GM21825 (cell line): ENCODE measurements around the gene TCAP.

Experiments used
- ATAC-seq: cut with Tn5 transposase; IDR thresholded peaks from one replicate; pipeline ENCODE4 v1.9.1; 2021; ENCODE audit warnings: mild to moderate bottlenecking, moderate library complexity; ENCODE audit not compliant: unreplicated experiment

The TCAP gene

DNA sequence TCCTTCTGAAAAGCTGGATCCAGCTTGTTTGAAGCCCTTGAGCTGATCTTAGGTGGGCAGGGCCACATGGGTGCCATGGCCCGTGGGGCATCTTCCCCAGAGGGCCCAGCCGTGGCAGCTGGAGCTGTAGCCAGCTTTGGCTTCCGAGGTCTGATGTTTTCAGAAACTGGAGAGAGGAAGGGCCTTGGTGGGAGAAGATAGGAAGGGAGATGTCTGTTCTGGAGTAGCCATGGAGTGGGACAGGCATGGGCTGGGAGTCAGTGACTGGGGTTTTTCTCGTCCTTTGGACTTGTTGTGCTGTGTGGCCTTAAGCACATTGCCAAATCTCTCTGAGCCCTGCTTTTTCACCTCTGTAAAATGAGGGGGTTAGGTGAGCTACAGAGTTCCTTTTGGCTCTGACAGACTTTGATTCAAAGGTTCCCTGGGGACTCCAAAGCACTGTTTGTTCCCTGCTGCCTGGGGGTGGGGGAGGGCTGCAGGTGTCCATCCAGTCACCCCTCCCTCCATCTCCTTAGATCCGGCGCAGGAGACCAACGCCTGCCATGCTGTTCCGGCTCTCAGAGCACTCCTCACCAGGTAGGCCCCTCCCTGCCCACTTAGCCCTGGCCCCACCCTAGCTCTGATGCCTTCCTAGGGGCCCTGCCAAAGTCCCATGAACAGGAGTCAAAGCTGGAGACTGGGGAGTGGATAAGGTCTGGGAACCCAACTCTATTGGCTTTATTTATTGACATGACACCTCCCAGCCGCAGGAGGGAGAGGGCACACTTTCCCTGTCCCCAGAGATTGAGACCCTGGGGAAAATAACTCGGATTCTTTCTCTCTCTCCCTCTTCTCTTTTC is 36.3 kb upstream of the TCAP start:
- no peak for ATAC-seq

GRCh38 chr17:39629494-39629880 is 35.7 kb upstream of the TCAP start:
- ATAC-seq = no peak

DNA sequence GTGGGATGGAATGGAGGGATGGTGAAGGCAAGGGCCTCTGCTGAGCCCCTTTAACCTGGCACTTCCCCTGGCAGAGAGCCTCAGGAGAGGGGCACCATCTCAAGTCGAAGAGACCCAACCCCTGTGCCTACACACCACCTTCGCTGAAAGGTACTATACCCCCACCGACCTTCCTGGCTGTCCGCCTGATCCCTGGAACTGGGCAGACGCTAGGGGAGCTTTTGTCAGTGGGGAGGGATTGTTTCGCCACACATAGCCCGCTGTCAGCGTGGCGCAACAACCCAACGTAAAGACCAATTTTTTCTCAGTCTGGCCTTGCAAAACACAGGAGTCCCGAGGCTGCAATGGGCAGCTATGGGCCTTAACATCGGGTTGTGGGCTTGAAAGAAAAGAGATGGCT is 35.3 kb upstream of the TCAP start:
- no peak for ATAC-seq

GRCh38 chr17:39631403-39631802 is 33.7 kb upstream of the TCAP start:
- ATAC-seq = no peak

- ATAC-seq = no peak
Observed at GRCh38 chr17:39632153-39632941, 32.8 kb upstream of the TCAP start.

GRCh38 chr17:39633570-39634183 is 31.5 kb upstream of the TCAP start:
- ATAC-seq = no peak

DNA sequence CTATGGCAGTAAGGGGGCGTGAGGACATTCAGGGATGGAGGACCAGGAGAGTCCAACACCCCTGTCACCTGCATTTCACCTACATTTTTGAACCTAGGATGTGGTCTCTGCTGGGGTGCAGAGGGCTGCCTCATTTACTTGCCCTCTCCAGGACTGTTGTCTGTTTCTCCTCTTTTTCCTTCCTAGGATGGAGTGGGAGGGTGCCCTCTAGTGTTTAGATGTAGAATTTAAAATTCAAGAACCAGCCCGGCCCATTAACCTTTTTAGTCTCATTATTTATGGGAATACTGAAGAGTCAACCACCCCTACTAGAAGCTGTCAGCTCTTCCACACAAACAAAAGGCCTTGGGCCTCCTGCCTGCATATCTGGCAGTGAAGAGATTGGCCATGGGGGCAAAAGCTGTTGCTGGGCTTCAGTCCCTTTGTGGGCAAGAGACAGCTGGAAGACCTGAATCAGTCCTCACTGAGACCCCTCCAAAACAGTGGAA is 30.7 kb upstream of the TCAP start:
- no peak for ATAC-seq

DNA sequence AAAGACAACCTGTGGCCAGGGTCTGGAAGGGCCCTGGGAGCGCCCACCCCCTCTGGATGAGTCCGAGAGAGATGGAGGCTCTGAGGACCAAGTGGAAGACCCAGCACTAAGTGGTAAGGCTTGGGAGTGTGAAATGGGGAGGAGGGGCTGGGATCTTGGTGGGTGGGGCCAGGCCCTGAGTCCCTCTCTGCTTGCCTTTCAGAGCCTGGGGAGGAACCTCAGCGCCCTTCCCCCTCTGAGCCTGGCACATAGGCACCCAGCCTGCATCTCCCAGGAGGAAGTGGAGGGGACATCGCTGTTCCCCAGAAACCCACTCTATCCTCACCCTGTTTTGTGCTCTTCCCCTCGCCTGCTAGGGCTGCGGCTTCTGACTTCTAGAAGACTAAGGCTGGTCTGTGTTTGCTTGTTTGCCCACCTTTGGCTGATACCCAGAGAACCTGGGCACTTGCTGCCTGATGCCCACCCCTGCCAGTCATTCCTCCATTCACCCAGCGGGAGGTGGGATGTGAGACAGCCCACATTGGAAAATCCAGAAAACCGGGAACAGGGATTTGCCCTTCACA is 29.5 kb upstream of the TCAP start:
- no peak for ATAC-seq

- ATAC-seq = no peak
Observed at GRCh38 chr17:39636587-39636926, 28.6 kb upstream of the TCAP start.

DNA sequence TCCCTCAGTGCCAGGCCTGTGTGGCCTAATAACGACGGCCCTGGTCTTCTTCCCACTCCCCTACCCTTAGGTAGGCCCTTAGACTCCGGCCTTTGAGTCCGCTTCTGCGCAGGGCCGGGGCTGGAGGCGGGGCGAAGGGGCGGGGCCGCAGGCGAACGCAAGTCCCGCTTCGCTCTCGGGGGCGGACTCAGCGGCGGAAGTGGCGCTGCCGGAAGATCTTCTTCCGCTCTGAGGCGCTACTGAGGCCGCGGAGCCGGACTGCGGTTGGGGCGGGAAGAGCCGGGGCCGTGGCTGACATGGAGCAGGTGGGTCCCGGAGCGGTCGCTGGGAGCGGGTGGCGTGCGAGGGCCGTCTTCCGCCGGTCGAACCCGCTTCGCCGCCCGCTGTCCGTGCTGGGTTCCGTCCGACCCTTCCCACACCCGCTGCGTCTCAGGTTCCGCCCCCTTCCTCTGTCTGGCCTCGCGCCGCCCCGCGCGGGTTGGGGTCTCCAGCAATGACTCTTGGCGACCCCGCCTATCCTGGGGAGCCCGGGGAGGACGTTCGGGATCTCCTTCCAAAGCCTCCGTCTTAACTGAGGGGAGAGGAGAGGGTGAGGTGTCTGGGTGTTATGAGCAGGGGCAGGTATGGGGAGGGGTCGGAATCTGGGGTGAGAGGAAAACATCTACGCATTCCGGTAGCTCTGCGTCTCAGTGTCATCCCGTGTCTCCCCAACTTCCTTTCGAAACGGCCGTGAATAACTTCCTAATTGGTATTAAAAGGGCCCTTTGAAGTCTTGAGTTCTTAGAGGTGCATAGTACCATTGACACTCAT is 28.0 kb upstream of the TCAP start, which contains the start of gene STARD3:
Gene STARD3 (plus strand): TSS at position 218 of the 810 bp plus-strand sequence. CDS start 16,388 bp downstream, outside the sequence.
- peak; percentile 74 for ATAC-seq

GRCh38 chr17:39638317-39638716 is 26.8 kb upstream of the TCAP start:
- ATAC-seq = no peak

GRCh38 chr17:39639043-39639442 is 26.1 kb upstream of the TCAP start:
- no peak for ATAC-seq

DNA sequence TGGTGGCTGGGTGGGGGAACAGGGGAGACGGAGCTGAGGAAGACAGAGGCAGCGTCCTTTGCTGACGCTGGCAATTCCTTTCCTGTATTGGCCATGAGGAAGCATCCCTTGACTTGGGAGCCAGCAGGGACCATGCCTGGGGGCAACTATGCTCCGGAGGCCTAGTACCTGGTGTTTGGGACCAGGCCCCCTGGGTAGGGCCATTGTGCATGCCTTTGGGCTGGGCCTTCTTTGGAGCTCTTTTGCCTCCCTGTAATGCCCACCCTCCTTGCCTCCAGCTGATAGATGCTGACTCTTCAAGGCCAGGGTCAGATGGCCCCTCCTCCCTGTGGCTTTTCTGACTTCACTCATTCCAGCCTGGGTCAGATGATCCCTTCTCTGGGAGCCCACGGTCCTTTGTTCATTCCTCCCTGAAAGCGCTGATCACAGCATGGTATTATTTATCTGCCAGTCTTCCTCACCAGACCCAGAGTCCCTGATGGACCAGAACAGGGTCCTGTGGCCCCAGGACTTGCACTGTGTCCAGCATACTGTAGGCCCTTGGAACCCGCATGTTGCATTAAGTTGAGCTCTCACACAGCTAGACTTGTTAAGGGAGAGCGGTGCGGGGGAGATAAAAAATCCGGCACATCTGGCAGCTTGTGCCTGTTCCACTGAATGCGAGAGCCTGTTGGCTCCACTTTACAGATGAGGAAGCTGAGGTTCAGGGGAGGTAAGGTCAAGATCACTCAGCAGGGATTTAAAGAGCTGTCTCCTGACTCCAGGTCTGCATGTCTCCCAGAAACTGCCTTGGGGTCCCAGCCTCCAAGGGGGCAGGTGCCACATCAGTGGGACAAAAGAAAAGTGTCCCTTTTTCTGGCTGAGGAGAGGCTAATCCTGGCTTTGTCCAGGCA is 25.3 kb upstream of the TCAP start:
- no peak for ATAC-seq

GRCh38 chr17:39640591-39641031 is 24.5 kb upstream of the TCAP start:
- no peak for ATAC-seq

DNA sequence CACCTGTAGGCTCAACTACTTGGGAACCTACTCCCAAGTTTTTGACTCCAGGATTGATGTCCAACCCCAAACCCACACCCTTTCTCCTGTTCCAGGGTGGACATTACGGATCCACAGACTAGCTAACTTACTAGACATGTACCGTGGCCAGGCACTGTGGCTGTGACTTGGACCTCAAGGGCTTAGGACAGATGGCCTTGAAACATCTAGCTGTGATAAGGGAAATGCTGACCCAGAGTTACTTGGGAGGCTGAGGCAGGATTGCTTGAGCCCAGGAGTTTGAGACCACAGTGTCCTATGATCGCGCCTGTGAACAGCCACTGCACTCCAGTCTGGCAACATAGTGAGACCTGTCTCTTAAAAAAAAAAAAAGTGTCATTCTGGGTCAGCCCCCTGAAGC is 24.1 kb upstream of the TCAP start:
- no peak for ATAC-seq

DNA sequence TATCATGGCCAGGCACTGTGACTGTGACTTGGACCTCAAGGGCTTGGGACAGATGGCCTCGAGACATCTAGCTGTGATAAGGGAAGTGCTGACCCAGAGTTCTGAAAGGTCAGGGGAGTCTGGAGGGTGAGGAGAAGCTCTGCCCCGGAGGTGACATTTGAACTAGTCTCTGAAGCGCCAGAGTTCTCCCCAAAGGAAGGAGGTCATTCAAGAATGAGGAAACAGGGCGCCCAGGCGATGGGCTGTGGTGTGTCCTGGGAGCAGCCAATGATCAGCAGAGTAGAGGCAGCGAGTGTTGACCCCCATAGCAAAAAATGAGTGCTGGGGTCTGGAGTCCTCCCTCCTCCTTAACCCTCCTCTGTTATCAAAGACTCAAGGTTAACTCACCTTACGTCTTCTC is 23.3 kb upstream of the TCAP start:
- no peak for ATAC-seq

DNA sequence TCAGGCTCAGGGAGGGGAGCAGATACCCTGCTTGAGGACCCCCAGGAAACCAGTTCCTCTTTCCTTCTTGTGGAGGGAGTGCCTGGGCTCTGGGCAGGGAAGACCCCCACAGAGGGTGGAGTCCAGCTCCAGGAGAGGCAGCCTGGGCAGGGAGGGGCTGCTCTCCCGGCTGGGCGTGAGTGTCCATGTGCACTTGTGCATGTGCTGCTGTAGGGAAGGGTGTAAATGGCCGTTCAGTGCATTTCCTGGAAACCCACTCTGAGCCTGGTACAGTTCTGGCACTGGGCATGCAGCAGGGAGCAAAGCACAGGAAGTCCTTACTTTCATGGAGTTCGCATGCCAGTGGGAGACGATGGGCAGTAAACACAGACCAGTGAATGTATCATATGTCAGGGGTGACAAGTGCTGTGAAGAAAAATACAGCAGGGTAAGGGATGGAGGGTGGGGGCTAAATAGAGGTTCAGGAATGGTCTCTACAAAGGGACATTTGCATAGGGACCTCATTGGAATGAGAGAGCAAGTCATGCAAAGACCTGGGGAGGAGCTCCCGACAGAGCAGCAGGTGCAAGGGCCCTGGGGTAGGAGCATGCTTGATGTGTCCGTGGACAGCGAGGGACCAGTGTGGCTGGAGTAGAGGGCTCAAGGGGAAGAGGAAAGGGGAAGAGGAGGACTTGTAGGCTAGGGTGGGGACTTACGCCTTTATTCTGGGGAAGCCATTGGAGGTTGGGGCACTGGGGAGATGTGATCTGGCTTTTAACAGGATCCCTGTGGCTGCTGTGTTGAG is 22.7 kb upstream of the TCAP start:
- no peak for ATAC-seq

- ATAC-seq = no peak
Observed at GRCh38 chr17:39643271-39643670, 21.9 kb upstream of the TCAP start.

GRCh38 chr17:39647256-39647655 is 17.9 kb upstream of the TCAP start:
- no peak for ATAC-seq
